ENCODE measurements around the gene POU5F1. TPM values are rescaled to one million over a fixed set of nuclear protein-coding genes. Genes with fewer than 3 reads are reported as not detected.

Gene POU5F1
- total and polyA plus RNA-seq, 9 of the 15 experiments (the other 6 are each of a cell fraction or from before 2014, with no cell fraction given), result 0.06 to 2.0 (median 0.10) TPM; not detected in 6

- TF ChIP-seq TAF7 (tag; IDR thresholded peaks at IDR 0.05), result no peak
- no peak for TF ChIP-seq KHSRP (IDR thresholded peaks at IDR 0.05)
- no peak for TF ChIP-seq RBM15 (IDR thresholded peaks at IDR 0.05; ENCODE audit: insufficient read depth, low read length)
- TF ChIP-seq MED1 (CRISPR knock-in tag; IDR thresholded peaks at IDR 0.05; ENCODE audit: borderline replicate concordance), result no peak
- no peak for TF ChIP-seq ZNF347 (CRISPR knock-in tag; IDR thresholded peaks at IDR 0.05; ENCODE audit: low read depth)
- TF ChIP-seq STAT5A (IDR thresholded peaks at IDR 0.05; ENCODE audit: borderline replicate concordance, low read length), result no peak
- no peak for TF ChIP-seq SOX6 (IDR thresholded peaks at IDR 0.05)
- TF ChIP-seq PCBP2 (IDR thresholded peaks at IDR 0.05; ENCODE audit: low read depth, low read length, poor library complexity, severe bottlenecking), result no peak
- no peak for TF ChIP-seq ZNF639 (CRISPR knock-in tag; conservative IDR thresholded peaks at IDR 0.05 in 1 of 2, IDR thresholded peaks at IDR 0.05 in 1 of 2)
- no peak for TF ChIP-seq MTA1 (IDR thresholded peaks at IDR 0.05; ENCODE audit: borderline replicate concordance)
- no peak for TF ChIP-seq ZZZ3 (IDR thresholded peaks at IDR 0.05)
- TF ChIP-seq, protein P1, sequence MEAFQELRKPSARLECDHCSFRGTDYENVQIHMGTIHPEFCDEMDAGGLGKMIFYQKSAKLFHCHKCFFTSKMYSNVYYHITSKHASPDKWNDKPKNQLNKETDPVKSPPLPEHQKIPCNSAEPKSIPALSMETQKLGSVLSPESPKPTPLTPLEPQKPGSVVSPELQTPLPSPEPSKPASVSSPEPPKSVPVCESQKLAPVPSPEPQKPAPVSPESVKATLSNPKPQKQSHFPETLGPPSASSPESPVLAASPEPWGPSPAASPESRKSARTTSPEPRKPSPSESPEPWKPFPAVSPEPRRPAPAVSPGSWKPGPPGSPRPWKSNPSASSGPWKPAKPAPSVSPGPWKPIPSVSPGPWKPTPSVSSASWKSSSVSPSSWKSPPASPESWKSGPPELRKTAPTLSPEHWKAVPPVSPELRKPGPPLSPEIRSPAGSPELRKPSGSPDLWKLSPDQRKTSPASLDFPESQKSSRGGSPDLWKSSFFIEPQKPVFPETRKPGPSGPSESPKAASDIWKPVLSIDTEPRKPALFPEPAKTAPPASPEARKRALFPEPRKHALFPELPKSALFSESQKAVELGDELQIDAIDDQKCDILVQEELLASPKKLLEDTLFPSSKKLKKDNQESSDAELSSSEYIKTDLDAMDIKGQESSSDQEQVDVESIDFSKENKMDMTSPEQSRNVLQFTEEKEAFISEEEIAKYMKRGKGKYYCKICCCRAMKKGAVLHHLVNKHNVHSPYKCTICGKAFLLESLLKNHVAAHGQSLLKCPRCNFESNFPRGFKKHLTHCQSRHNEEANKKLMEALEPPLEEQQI (IDR thresholded peaks at IDR 0.05), result no peak
- TF ChIP-seq RHOXF2B (CRISPR knock-in tag; conservative IDR thresholded peaks at IDR 0.05), result no peak
- TF ChIP-seq SRSF1 (IDR thresholded peaks at IDR 0.05; ENCODE audit: low read depth, low read length), result no peak
- TF ChIP-seq, protein P2, sequence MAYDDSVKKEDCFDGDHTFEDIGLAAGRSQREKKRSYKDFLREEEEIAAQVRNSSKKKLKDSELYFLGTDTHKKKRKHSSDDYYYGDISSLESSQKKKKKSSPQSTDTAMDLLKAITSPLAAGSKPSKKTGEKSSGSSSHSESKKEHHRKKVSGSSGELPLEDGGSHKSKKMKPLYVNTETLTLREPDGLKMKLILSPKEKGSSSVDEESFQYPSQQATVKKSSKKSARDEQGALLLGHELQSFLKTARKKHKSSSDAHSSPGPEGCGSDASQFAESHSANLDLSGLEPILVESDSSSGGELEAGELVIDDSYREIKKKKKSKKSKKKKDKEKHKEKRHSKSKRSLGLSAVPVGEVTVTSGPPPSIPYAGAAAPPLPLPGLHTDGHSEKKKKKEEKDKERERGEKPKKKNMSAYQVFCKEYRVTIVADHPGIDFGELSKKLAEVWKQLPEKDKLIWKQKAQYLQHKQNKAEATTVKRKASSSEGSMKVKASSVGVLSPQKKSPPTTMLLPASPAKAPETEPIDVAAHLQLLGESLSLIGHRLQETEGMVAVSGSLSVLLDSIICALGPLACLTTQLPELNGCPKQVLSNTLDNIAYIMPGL (CRISPR knock-in tag; IDR thresholded peaks at IDR 0.05), result no peak
- TF ChIP-seq XRCC3 (IDR thresholded peaks at IDR 0.05), result no peak
- Histone ChIP-seq H2AFZ (ENCODE audit: low read depth, low read length) (no peak overlapping the region), H3K4me1 (replicated peaks in 1 of 2; ENCODE audit: control insufficient read depth in 2 of 2, insufficient read depth in 2 of 2, low read length in 2 of 2) (peaks cover 0 to 14% of the 10 kb centered on the region in 2 experiments; a peak in 3 of 5 replicates), H3K4me3 (no peak overlapping the region), H3K79me2 (ENCODE audit: control insufficient read depth, insufficient read depth, low read length) (no peaks in the 10 kb centered on the region), H3K4me2 (ENCODE audit: insufficient read depth, low read length) (no peak overlapping the region), H3K27me3 (ENCODE audit: control insufficient read depth in 2 of 2, insufficient read depth in 2 of 2, low read length in 2 of 2) (peaks cover 52 to 83% of the 10 kb centered on the region in 2 experiments), H3K9ac (ENCODE audit: insufficient read depth in 1 of 2, low read depth in 2 of 2, low read length in 2 of 2) (no peak overlapping the region), H3K9me3 (replicated peaks; ENCODE audit: control insufficient read depth, insufficient read depth, low read depth, low read length) (no peaks in the 10 kb centered on the region), H3K9me1 (ENCODE audit: control insufficient read depth, insufficient read depth, low read length) (no peaks in the 10 kb centered on the region), H3K36me3 (ENCODE audit: control insufficient read depth, insufficient read depth, low read length) (no peaks in the 10 kb centered on the region), H3K27ac (ENCODE audit: extremely low read depth, low read depth, low read length) (no peak overlapping the region), H4K20me1 (replicated peaks; ENCODE audit: control insufficient read depth, insufficient read depth, low read length) (peaks cover 3% of the 10 kb centered on the region; the same call in 1 of the 2 replicates)
- no TSS peak for BruUV-seq (replicated peaks)
- intact Hi-C loops (cut with micrococcal nuclease) (no loop called here), in situ Hi-C loops (cut with MboI) (no loop called here)
- ATAC-seq, result no peak
- CTCF ChIA-PET (ENCODE audit: low intra/inter-chr PET ratio), result no interaction called here
- POLR2A ChIA-PET, result interaction anchor here (0.6 kb wide), 1 partner anchor 11 kb away, joined by 3 read pairs; no protein-coding TSS in a partner anchor
- no peak for DNase-seq (ENCODE audit: extremely low read depth in 1 of 4, low spot score in 3 of 4)
- no peak for FAIRE-seq
- 0% methylated on average over 7 of the region's 7 CpGs for WGBS (ENCODE audit: insufficient coverage, low coverage, missing lambda C conversion rate)
These were observed 52.3 kb downstream of the POU5F1 start for GRCh38 chr6:31118178-31118577.
